GM23338 (cell line): ENCODE measurements around the gene CD40.

Experiments
- CREB1 ChIP-seq: fragments of 250-450 bp; sonication (Bioruptor Pico); IDR thresholded peaks from 2 replicates; pipeline ENCODE4 v1.5.0; 2020; ENCODE audit warnings: low read depth, mild to moderate bottlenecking, moderate library complexity
- ZNF331 ChIP-seq: fragments of 250-450 bp; sonication (Bioruptor Pico); IDR thresholded peaks from 2 replicates; pipeline ENCODE4 v1.5.0; 2020; ENCODE audit warnings: low read depth, mild to moderate bottlenecking, moderate library complexity
- TF ChIP-seq, protein P1 (sequence below), 2 experiments: fragments of 200-600 bp in 1 of 2; sonication (generic) in 1 of 2; conservative IDR thresholded peaks; 2 replicates each; pipeline versions ENCODE4 v1.5.1 to v1.6.1; 2016 to 2017; ENCODE audit warnings: antibody characterized with exemption in 2 of 2, low read depth in 2 of 2, mild to moderate bottlenecking in 2 of 2, moderate library complexity in 1 of 2

DNA sequence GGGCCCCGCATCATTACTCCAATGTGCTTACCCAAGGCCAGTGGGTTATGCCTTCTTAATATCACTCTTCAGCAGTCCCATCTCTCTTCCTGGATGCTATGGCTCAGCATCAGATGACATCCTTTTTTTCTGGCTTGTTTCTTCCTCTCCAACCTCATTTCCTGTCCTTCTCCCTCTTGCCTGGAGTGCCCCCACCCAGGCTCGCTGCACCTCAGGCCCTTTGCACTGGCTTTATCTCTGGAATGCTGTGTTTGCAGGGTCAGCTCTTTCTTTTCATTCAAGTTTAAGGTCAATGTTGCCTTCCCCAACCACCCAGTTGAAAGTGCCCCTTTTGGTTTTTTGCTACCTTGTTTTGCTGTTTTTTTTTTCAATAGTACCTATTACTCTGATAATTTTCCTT, 36.7 kb downstream of the CD40 start:
- TF ChIP-seq, protein P1, sequence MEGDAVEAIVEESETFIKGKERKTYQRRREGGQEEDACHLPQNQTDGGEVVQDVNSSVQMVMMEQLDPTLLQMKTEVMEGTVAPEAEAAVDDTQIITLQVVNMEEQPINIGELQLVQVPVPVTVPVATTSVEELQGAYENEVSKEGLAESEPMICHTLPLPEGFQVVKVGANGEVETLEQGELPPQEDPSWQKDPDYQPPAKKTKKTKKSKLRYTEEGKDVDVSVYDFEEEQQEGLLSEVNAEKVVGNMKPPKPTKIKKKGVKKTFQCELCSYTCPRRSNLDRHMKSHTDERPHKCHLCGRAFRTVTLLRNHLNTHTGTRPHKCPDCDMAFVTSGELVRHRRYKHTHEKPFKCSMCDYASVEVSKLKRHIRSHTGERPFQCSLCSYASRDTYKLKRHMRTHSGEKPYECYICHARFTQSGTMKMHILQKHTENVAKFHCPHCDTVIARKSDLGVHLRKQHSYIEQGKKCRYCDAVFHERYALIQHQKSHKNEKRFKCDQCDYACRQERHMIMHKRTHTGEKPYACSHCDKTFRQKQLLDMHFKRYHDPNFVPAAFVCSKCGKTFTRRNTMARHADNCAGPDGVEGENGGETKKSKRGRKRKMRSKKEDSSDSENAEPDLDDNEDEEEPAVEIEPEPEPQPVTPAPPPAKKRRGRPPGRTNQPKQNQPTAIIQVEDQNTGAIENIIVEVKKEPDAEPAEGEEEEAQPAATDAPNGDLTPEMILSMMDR (conservative IDR thresholded peaks at IDR 0.05; ENCODE audit: low read depth in 2 of 2): no peak
- TF ChIP-seq ZNF331 (CRISPR knock-in tag): no peak
- TF ChIP-seq CREB1 (CRISPR knock-in tag): no peak
